DMS153 (cell line): ENCODE data around the gene COBL.

Experiments used
- DNase-seq: peaks from one replicate; lab custom pipeline; 2025; lab: John Stamatoyannopoulos, UW

COBL gene

GRCh38 chr7:51327287-51327717 lies 10.7 kb upstream of the COBL start:
- DNase-seq = no peak

- DNase-seq = no peak
Observed at GRCh38 chr7:51326656-51327286, 10.2 kb upstream of the COBL start.

GRCh38 chr7:51325908-51326307 lies 9.3 kb upstream of the COBL start:
- no peak for DNase-seq

- no peak for DNase-seq
Observed at GRCh38 chr7:51325261-51325676, 8.7 kb upstream of the COBL start.

GRCh38 chr7:51324206-51324898 lies 7.7 kb upstream of the COBL start:
- DNase-seq = no peak

- DNase-seq = no peak
Observed at GRCh38 chr7:51321961-51322515, 5.4 kb upstream of the COBL start.

- DNase-seq = peak; percentile 45
Observed at GRCh38 chr7:51318886-51319579, 2.4 kb upstream of the COBL start.

- DNase-seq = no peak
Observed at GRCh38 chr7:51318001-51318400, 1.4 kb upstream of the COBL start.

GRCh38 chr7:51317582-51317910 lies 937 bp upstream of the COBL start:
- peak; percentile 24 for DNase-seq

GRCh38 chr7:51316262-51316665 lies 345 bp downstream of the COBL start:
- peak; percentile 18 for DNase-seq

- DNase-seq = peak; percentile 32
Observed at GRCh38 chr7:51315393-51316261, 982 bp downstream of the COBL start.

- peak; percentile 33 for DNase-seq
Observed at GRCh38 chr7:51314726-51315125, 1.9 kb downstream of the COBL start.

- DNase-seq = no peak
Observed at GRCh38 chr7:51313738-51314425, 2.7 kb downstream of the COBL start.

GRCh38 chr7:51312951-51313737 lies 3.5 kb downstream of the COBL start:
- no peak for DNase-seq

GRCh38 chr7:51311166-51311565 lies 5.4 kb downstream of the COBL start:
- no peak for DNase-seq

- no peak for DNase-seq
Observed at GRCh38 chr7:51310131-51310583, 6.5 kb downstream of the COBL start.

- no peak for DNase-seq
Observed at GRCh38 chr7:51309361-51310130, 7.1 kb downstream of the COBL start.

GRCh38 chr7:51308696-51309095 lies 7.9 kb downstream of the COBL start:
- no peak for DNase-seq

- DNase-seq = no peak
Observed at GRCh38 chr7:51308265-51308664, 8.3 kb downstream of the COBL start.
